ENCODE data around the gene ITGA1. TPM values are rescaled to one million over a fixed set of nuclear protein-coding genes. Genes with fewer than 3 reads are reported as not detected.
A peak's percentile ranks its signal among the peaks of the same experiment; 100 is the strongest.

ITGA1 gene
- total RNA-seq, 4 donors from 2014 or later = 9.3 to 88.9 (median 17.6) TPM

GRCh38 chr5:52906845-52907244 is 119.1 kb downstream of the ITGA1 start:
- no peak for TF ChIP-seq POLR2A (IDR thresholded peaks at IDR 0.05)
- TF ChIP-seq, protein P1, sequence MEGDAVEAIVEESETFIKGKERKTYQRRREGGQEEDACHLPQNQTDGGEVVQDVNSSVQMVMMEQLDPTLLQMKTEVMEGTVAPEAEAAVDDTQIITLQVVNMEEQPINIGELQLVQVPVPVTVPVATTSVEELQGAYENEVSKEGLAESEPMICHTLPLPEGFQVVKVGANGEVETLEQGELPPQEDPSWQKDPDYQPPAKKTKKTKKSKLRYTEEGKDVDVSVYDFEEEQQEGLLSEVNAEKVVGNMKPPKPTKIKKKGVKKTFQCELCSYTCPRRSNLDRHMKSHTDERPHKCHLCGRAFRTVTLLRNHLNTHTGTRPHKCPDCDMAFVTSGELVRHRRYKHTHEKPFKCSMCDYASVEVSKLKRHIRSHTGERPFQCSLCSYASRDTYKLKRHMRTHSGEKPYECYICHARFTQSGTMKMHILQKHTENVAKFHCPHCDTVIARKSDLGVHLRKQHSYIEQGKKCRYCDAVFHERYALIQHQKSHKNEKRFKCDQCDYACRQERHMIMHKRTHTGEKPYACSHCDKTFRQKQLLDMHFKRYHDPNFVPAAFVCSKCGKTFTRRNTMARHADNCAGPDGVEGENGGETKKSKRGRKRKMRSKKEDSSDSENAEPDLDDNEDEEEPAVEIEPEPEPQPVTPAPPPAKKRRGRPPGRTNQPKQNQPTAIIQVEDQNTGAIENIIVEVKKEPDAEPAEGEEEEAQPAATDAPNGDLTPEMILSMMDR (IDR thresholded peaks at IDR 0.05) = no peak
- intact Hi-C loops (cut with DNase I) = no loop called here
- H3K27me3 ChIP-seq = no peaks in the 10 kb centered on the region
- WGBS, 2 donors = 77 to 89% methylated on average over 4 of the region's 4 CpGs
- H3K4me1 ChIP-seq = peaks cover 0 to 10% (median 0%) of the 10 kb centered on the region in 3 donors
- no peak for DNase-seq
- H3K9me3 ChIP-seq = no peaks in the 10 kb centered on the region
- no peaks in the 10 kb centered on the region for H3K36me3 ChIP-seq
- H3K4me3 ChIP-seq = no peak overlapping the region
- no peak overlapping the region for H3K27ac ChIP-seq

GRCh38 chr5:52909192-52909591 is 121.5 kb downstream of the ITGA1 start:
- TF ChIP-seq, protein P1 (IDR thresholded peaks at IDR 0.05) = no peak
- TF ChIP-seq POLR2A (IDR thresholded peaks at IDR 0.05) = no peak
- H3K27ac ChIP-seq = peak overlapping the region in 2 of 4 donors; percentile 42 to 43
- no peaks in the 10 kb centered on the region for H3K36me3 ChIP-seq
- intact Hi-C loops (cut with DNase I) = no loop called here
- no peak overlapping the region for H3K4me3 ChIP-seq
- no peaks in the 10 kb centered on the region for H3K9me3 ChIP-seq
- no peaks in the 10 kb centered on the region for H3K27me3 ChIP-seq
- peaks cover 0 to 10% (median 0%) of the 10 kb centered on the region in 3 donors for H3K4me1 ChIP-seq
- WGBS, 2 donors = 29 to 47% methylated on average over 1 of the region's 1 CpG
- DNase-seq = no peak

GRCh38 chr5:52910071-52910470 is 122.4 kb downstream of the ITGA1 start:
- peak overlapping the region in 2 of 4 donors; percentile 42 to 43 for H3K27ac ChIP-seq
- H3K27me3 ChIP-seq = no peaks in the 10 kb centered on the region
- intact Hi-C loops (cut with DNase I) = loop anchor here (10.0 kb wide), 1 partner anchor 125 kb away; the partner anchor contains the start of genes ITGA1 and PELO
- H3K9me3 ChIP-seq = no peaks in the 10 kb centered on the region
- H3K4me3 ChIP-seq = no peak overlapping the region
- WGBS, 2 donors = 56 to 62% methylated on average over 8 of the region's 8 CpGs
- DNase-seq = no peak
- TF ChIP-seq, protein P1 (IDR thresholded peaks at IDR 0.05) = no peak
- TF ChIP-seq POLR2A (IDR thresholded peaks at IDR 0.05) = no peak
- peaks cover 0 to 15% (median 2%) of the 10 kb centered on the region in 3 donors for H3K4me1 ChIP-seq
- no peaks in the 10 kb centered on the region for H3K36me3 ChIP-seq

DNA sequence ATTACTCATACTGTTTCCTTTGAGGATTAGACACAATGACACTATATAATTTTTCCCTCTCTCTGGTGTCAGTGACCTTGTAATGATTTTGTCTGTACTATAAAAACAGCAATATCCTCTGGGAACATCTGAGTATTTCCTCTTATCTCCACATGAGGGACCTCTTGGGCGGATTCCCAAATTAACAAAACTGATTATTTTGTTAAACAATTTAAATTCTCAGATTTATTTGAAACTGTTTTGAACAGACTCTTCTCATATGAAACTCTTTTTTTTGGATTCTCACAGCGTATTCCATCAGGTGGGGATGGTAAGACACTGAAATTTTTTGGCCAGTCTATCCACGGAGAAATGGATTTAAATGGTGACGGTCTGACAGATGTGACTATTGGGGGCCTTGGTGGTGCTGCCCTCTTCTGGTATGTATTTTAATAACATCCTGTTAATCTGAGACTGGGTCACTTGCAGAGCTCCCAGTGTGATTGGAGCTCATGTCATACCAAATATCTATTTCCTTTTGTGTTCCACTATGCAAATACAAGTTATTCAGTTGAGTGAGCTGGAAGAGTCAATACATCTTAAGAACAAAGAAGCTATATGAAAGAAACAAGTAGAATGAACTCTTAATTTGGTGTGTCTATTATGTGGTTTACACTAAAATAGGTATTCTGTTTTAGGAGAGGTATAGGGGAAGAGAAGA is 127.6 kb downstream of the ITGA1 start:
- Histone ChIP-seq H3K4me3 (peak overlapping the region in 2 of 4 donors; percentile 13 to 49), H3K27ac (peak overlapping the region in 2 of 4 donors; percentile 29 to 46), H3K36me3 (peaks cover 0 to 7% (median 0%) of the 10 kb centered on the region in 3 donors), H3K4me1 (peaks cover 0 to 15% (median 3%) of the 10 kb centered on the region in 3 donors), H3K27me3 (no peaks in the 10 kb centered on the region), H3K9me3 (no peaks in the 10 kb centered on the region)
- intact Hi-C loops (cut with DNase I) = loop anchor here (10.0 kb wide), 1 partner anchor 131 kb away; the partner anchor contains the start of genes ITGA1 and PELO
- WGBS, 2 donors = 3 to 8% methylated on average over 4 of the region's 4 CpGs
- DNase-seq = no peak
- TF ChIP-seq, protein P1 (IDR thresholded peaks at IDR 0.05) = peak in 5 of 6 experiments; percentile 68 to 76 (median 71)
- TF ChIP-seq POLR2A (IDR thresholded peaks at IDR 0.05) = no peak

- Histone ChIP-seq H3K27me3 (no peaks in the 10 kb centered on the region), H3K36me3 (peaks cover 0 to 20% (median 0%) of the 10 kb centered on the region in 3 donors), H3K4me3 (no peak overlapping the region), H3K9me3 (no peaks in the 10 kb centered on the region), H3K4me1 (peaks cover 0 to 5% (median 0%) of the 10 kb centered on the region in 3 donors), H3K27ac (peak overlapping the region in 2 of 4 donors; percentile 12 to 23)
- whole genome bisulfite sequencing, 2 donors = 61 to 74% methylated on average over 2 of the region's 2 CpGs
- intact Hi-C loops (cut with DNase I) = no loop called here
- no peak for TF ChIP-seq POLR2A (IDR thresholded peaks at IDR 0.05)
- TF ChIP-seq, protein P1 (IDR thresholded peaks at IDR 0.05) = peak in 1 of 6 experiments; percentile 6
- DNase-seq = no peak
These were observed 133.2 kb downstream of the ITGA1 start for GRCh38 chr5:52920929-52921328.
